GM12872 (cell line): Measurements from ENCODE around the gene CDSN.

Source experiments
- CTCF ChIP-seq: IDR thresholded peaks from 3 replicates; pipeline ENCODE4 v1.5.1; 2011; ENCODE audit warnings: low read depth, mild to moderate bottlenecking, low read length, moderate library complexity; ENCODE audit not compliant: insufficient read depth

The CDSN gene

GRCh38 chr6:31074401-31074800, 45.8 kb downstream of the CDSN start:
- TF ChIP-seq CTCF, result no peak

GRCh38 chr6:31070711-31071197, 49.5 kb downstream of the CDSN start:
- peak; percentile 46 for TF ChIP-seq CTCF

GRCh38 chr6:31068669-31069340, 51.4 kb downstream of the CDSN start:
- TF ChIP-seq CTCF, result peak; percentile 98

GRCh38 chr6:31065556-31065955, 54.7 kb downstream of the CDSN start:
- no peak for TF ChIP-seq CTCF
